ENCODE results near the gene TEX38. TPM values are rescaled to one million over a fixed set of nuclear protein-coding genes. Genes with fewer than 3 reads are reported as not detected.

Gene TEX38
- total RNA-seq, 2 donors from 2014 or later, result not detected

DNA sequence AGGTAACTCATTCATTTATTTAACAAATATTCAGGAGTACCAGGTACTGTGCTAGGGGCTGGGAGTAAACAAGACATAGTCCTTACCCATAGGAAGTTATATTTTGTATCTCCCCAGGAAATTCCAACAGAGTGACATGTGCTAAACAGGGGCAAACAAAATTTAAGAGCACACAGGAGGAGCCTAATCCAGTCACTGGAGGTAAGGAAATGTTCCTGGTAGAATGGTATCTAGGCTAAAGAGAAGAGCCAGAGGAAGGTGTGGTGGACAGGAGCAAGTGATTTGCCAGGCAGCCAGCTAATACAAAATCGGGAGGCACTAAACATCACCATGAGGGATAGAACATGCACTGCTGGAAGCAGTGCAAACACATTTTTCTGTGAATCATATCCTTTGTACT, 10.4 kb downstream of the TEX38 start:
- H3K9me3 ChIP-seq, result no peaks in the 10 kb centered on the region
- peak overlapping the region; percentile 11 for H3K27ac ChIP-seq
- no peaks in the 10 kb centered on the region for H3K27me3 ChIP-seq
- peaks cover 9% of the 10 kb centered on the region for H3K4me1 ChIP-seq
- intact Hi-C loops (cut with DNase I), result no loop called here
- H3K36me3 ChIP-seq, result peaks cover 11% of the 10 kb centered on the region
- no peak overlapping the region for H3K9ac ChIP-seq (ENCODE audit: low read depth in 2 of 2, low read length in 2 of 2)
- DNase-seq, result no peak
- H3K4me3 ChIP-seq, result no peak overlapping the region
- TF ChIP-seq, protein P1, sequence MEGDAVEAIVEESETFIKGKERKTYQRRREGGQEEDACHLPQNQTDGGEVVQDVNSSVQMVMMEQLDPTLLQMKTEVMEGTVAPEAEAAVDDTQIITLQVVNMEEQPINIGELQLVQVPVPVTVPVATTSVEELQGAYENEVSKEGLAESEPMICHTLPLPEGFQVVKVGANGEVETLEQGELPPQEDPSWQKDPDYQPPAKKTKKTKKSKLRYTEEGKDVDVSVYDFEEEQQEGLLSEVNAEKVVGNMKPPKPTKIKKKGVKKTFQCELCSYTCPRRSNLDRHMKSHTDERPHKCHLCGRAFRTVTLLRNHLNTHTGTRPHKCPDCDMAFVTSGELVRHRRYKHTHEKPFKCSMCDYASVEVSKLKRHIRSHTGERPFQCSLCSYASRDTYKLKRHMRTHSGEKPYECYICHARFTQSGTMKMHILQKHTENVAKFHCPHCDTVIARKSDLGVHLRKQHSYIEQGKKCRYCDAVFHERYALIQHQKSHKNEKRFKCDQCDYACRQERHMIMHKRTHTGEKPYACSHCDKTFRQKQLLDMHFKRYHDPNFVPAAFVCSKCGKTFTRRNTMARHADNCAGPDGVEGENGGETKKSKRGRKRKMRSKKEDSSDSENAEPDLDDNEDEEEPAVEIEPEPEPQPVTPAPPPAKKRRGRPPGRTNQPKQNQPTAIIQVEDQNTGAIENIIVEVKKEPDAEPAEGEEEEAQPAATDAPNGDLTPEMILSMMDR (IDR thresholded peaks at IDR 0.05), result no peak

DNA sequence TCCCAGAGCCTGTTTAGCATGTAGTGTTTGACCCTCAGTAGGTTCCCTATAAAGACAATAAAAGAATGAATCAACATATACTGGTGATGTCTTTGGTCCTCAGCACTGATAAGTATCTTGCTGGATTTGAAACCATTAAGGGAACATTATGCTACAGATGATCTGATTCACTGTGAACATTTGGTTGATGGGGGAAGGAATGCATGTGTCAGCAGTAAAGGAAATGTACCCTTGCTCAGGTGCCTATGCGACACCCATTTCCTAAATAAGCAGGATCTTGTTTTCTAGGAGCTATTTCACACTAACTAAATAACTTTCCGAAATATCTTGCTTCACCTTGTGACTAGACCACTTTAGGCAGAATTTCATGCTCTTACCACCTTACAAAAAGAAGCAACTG, 13.0 kb downstream of the TEX38 start:
- H3K36me3 ChIP-seq, result peaks cover 11% of the 10 kb centered on the region
- no peaks in the 10 kb centered on the region for H3K9me3 ChIP-seq
- intact Hi-C loops (cut with DNase I), result no loop called here

GRCh38 chr1:46686255-46686654, 14.6 kb downstream of the TEX38 start:
- Histone ChIP-seq H3K9ac (ENCODE audit: low read depth in 2 of 2, low read length in 2 of 2) (no peak overlapping the region), H3K27ac (peak overlapping the region; percentile 49), H3K4me3 (no peak overlapping the region), H3K9me3 (no peaks in the 10 kb centered on the region), H3K27me3 (no peaks in the 10 kb centered on the region), H3K4me1 (peaks cover 16% of the 10 kb centered on the region), H3K36me3 (peaks cover 17% of the 10 kb centered on the region)
- intact Hi-C loops (cut with DNase I), result no loop called here
- TF ChIP-seq, protein P1 (IDR thresholded peaks at IDR 0.05), result no peak
- no peak for DNase-seq

More for the DNA sequence above, 13.0 kb downstream of the TEX38 start:
- H3K9ac ChIP-seq (ENCODE audit: low read depth in 2 of 2, low read length in 2 of 2), result no peak overlapping the region
- no peak overlapping the region for H3K27ac ChIP-seq
- TF ChIP-seq, protein P1 (IDR thresholded peaks at IDR 0.05), result no peak
- no peaks in the 10 kb centered on the region for H3K27me3 ChIP-seq
- no peak overlapping the region for H3K4me3 ChIP-seq
- H3K4me1 ChIP-seq, result peaks cover 16% of the 10 kb centered on the region
- no peak for DNase-seq

DNA sequence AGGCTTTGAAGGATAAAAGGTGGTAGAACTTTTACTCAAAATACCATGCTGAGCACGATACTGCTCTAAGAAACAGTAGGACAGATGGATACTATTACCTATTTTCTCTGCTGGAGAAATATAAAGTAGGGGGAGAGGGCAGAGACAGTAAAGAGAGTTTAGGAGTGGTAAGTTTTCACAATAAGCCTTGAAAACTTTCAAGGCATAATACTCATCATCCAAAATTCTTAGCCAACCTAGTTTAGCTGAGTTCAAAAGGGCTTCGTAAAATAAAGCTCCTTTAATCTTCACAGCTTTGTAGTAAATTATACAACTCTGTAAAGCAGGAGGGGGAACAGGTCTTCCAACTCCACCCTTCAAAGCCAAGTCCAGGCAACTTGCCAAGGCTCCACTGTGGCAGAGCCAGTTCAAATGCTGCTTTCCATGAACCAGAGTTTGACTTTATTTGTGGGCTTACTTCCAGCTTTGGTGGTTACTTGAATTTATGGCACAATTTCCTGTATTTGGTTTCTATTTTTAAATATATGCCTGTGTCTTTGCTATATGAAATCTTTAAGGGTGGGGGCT, 15.5 kb downstream of the TEX38 start:
- Histone ChIP-seq H3K27me3 (no peaks in the 10 kb centered on the region), H3K9me3 (no peaks in the 10 kb centered on the region), H3K36me3 (peaks cover 24% of the 10 kb centered on the region), H3K4me3 (no peak overlapping the region), H3K9ac (ENCODE audit: low read depth in 2 of 2, low read length in 2 of 2) (peak overlapping the region in 1 of 2 donors; percentile 56), H3K4me1 (peaks cover 16% of the 10 kb centered on the region), H3K27ac (peak overlapping the region; percentile 49)
- peak; percentile 97 for DNase-seq
- TF ChIP-seq, protein P1 (IDR thresholded peaks at IDR 0.05), result no peak
- intact Hi-C loops (cut with DNase I), result no loop called here

GRCh38 chr1:46687921-46688509, 16.4 kb downstream of the TEX38 start:
- TF ChIP-seq, protein P1 (IDR thresholded peaks at IDR 0.05), result no peak
- intact Hi-C loops (cut with DNase I), result no loop called here

More at GRCh38 chr1:46687921-46688509, 16.4 kb downstream of the TEX38 start:
- H3K27me3 ChIP-seq, result no peaks in the 10 kb centered on the region
- H3K36me3 ChIP-seq, result peaks cover 24% of the 10 kb centered on the region
- peak overlapping the region in 1 of 2 donors; percentile 56 for H3K9ac ChIP-seq (ENCODE audit: low read depth in 2 of 2, low read length in 2 of 2)
- H3K4me1 ChIP-seq, result peaks cover 10% of the 10 kb centered on the region
- H3K9me3 ChIP-seq, result no peaks in the 10 kb centered on the region
- no peak for DNase-seq
- no peak overlapping the region for H3K4me3 ChIP-seq
- peak overlapping the region; percentile 49 for H3K27ac ChIP-seq

Data from colonic mucosa (tissue), 4 donors.